ENCODE measurements around the gene TFAP2C. TPM values are rescaled to one million over a fixed set of nuclear protein-coding genes. Genes with fewer than 3 reads are reported as not detected.
"Not testable (repeated sequence)": the region's sequence is repeated elsewhere in the genome, so short reads cannot be mapped to it uniquely, and the experiment has no call there.

The TFAP2C gene
- total RNA-seq, 1 experiment from 2014 or later = 6.9 TPM

DNA sequence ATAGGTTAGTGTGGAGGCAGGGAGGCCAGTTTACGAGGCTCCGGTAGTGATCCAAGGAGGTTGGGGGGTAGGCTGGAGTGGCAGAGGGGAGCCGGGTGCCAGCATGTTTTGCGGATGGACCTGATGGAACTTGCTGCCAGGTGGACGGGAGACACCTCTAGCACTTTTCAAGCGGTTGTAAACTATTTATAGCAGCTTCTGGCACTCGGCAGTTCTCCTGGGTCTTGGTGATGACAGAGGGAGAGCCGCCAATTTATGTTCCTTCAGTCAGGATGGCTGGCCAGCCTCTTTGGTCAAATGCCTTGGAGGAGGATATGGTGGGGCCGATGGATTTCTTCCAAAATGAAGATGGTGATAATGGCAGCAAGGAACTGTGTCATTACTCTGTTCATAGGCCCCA lies 28.8 kb downstream of the TFAP2C start:
- Histone ChIP-seq H3K9ac (ENCODE audit: low read length) (no peak overlapping the region), H3K4me1 (ENCODE audit: control insufficient read depth in 1 of 2, insufficient read depth in 2 of 2, low read length in 2 of 2) (no peaks in the 10 kb centered on the region; a peak in 1 of 4 replicates), H3K9me2 (ENCODE audit: insufficient read depth) (no peaks in the 10 kb centered on the region), H3K4me3 (replicated peaks in 1 of 2; ENCODE audit: low read depth in 1 of 2, low read length in 2 of 2) (no peak overlapping the region), H3K36me3 (ENCODE audit: control insufficient read depth in 1 of 2, insufficient read depth in 2 of 2, low read length in 2 of 2) (no peaks in the 10 kb centered on the region), H3K79me2 (ENCODE audit: insufficient read depth, low read length) (no peaks in the 10 kb centered on the region), H3K4me2 (ENCODE audit: low read length) (no peak overlapping the region), H4K20me1 (ENCODE audit: insufficient read depth) (no peaks in the 10 kb centered on the region), H3K9me3 (ENCODE audit: control insufficient read depth in 1 of 2, insufficient read depth in 1 of 2, low read depth in 1 of 2, low read length in 2 of 2) (no peaks in the 10 kb centered on the region), H3K27me3 (ENCODE audit: insufficient read depth, low read length) (no peaks in the 10 kb centered on the region), H3K27ac (ENCODE audit: low read depth, low read length) (no peak overlapping the region), H2AFZ (ENCODE audit: low read depth, low read length, poor library complexity, severe bottlenecking) (no peak overlapping the region)
- DNase-seq (ENCODE audit: low read depth, low spot score) = no peak
- no peak for ATAC-seq
- intact Hi-C loops (cut with micrococcal nuclease) = no loop called here
- RAD21 ChIA-PET (ENCODE audit: low non-redundant PET in 1 of 2, low total read pairs in 2 of 2, uncharacterized antibody in 2 of 2, unreplicated experiment in 2 of 2) = no interaction called here
- POLR2A ChIA-PET = no interaction called here
- BruUV-seq (replicated peaks) = no TSS peak
- CTCF ChIA-PET = no interaction called here
- TF ChIP-seq ZFX (IDR thresholded peaks at IDR 0.05) = no peak
- no peak for TF ChIP-seq CBX3 (IDR thresholded peaks at IDR 0.05; ENCODE audit: low read depth)
- no peak for TF ChIP-seq FOSL1 (IDR thresholded peaks at IDR 0.05; ENCODE audit: low read depth)
- TF ChIP-seq EGR1 (IDR thresholded peaks at IDR 0.05; ENCODE audit: low read depth) = no peak

DNA sequence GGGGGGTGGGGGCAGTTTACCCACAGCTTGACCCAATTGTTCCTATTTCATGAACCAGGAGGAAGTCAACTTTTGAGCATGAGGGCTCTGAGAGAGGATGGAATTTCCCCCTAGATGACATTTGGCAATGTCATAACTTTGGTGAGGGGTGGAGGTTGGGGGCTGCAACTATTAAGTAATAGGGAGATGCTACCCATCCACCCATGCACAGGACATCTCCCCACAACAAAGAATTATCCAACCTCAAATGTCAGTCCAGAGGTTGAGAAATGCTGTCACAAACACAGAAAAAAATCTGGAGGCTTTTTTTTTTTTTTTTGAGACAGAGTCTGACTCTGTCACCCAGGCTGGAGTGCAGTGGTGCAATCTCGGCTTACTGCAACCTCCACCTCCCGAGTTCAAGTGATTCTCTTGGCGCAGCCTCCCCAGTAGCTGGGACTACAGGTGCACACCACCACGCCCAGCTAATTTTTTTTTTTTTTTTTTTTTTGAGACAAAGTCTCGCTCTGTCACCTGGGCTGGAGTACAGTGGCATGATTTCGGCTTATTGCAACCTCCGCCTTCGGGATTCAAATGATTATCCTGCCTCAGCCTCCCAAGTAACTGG lies 29.3 kb downstream of the TFAP2C start:
- CTCF ChIA-PET; ATAC-seq; H3K79me2 ChIP-seq (ENCODE audit: insufficient read depth, low read length): not testable (repeated sequence)

More for the DNA sequence above, 29.3 kb downstream of the TFAP2C start:
- H3K4me2 ChIP-seq (ENCODE audit: low read length); H3K27ac ChIP-seq (ENCODE audit: low read depth, low read length); H3K4me1 ChIP-seq (ENCODE audit: control insufficient read depth in 1 of 2, insufficient read depth in 2 of 2, low read length in 2 of 2); H4K20me1 ChIP-seq (ENCODE audit: insufficient read depth); H3K4me3 ChIP-seq (replicated peaks in 1 of 2; ENCODE audit: low read depth in 1 of 2, low read length in 2 of 2); POLR2A ChIA-PET; H3K9ac ChIP-seq (ENCODE audit: low read length); RAD21 ChIA-PET (ENCODE audit: low non-redundant PET in 1 of 2, low total read pairs in 2 of 2, uncharacterized antibody in 2 of 2, unreplicated experiment in 2 of 2); H3K27me3 ChIP-seq (ENCODE audit: insufficient read depth, low read length); H3K9me3 ChIP-seq (ENCODE audit: control insufficient read depth in 1 of 2, insufficient read depth in 1 of 2, low read depth in 1 of 2, low read length in 2 of 2); H3K9me2 ChIP-seq (ENCODE audit: insufficient read depth); H2AFZ ChIP-seq (ENCODE audit: low read depth, low read length, poor library complexity, severe bottlenecking); intact Hi-C loops (cut with micrococcal nuclease); H3K36me3 ChIP-seq (ENCODE audit: control insufficient read depth in 1 of 2, insufficient read depth in 2 of 2, low read length in 2 of 2); BruUV-seq (replicated peaks); DNase-seq (ENCODE audit: low read depth, low spot score): not testable (repeated sequence)
